H1 (cell line): ENCODE measurements around the gene TTF1. TPM values are rescaled to one million over a fixed set of nuclear protein-coding genes. Genes with fewer than 3 reads are reported as not detected.

ENCODE experiments used
- CTCF ChIA-PET: fragments of 300-600 bp; sonication (Branson Sonifier 250); formaldehyde crosslinking; loops from one replicate; lab custom pipeline; 2021; ENCODE audit not compliant: partially characterized antibody; lab: Charles Lee
- POLR2A ChIA-PET: fragments of 300-600 bp; sonication (Branson Sonifier 250); formaldehyde crosslinking; loops from one replicate; lab custom pipeline; 2021; ENCODE audit warnings: inconsistent platforms; ENCODE audit not compliant: partially characterized antibody; lab: Charles Lee
- DNase-seq, 2 experiments: peaks; one replicate each; pipeline versions ENCODE4 v3.0.0 to v3.0.0-alpha.2; 2010 to 2022; ENCODE audit warnings: low spot score in 2 of 2, low read depth in 1 of 2, mixed read lengths in 1 of 2
- FAIRE-seq: peaks from 2 replicates; lab custom pipeline; 2011; peaks lifted over from hg19 to GRCh38; lab: Jason Lieb, UNC
- H2AFZ ChIP-seq: 2 replicates; pipeline ENCODE4 v1.8.1; 2012; ENCODE audit warnings: low read length, inconsistent platforms
- H2AK5ac ChIP-seq: 2 replicates; pipeline ENCODE4 v1.6.1; 2013; ENCODE audit warnings: low read depth, low read length
- H2BK120ac ChIP-seq: replicated peaks from 2 replicates; pipeline ENCODE3; 2013; ENCODE audit warnings: low read depth, low read length, inconsistent platforms
- H2BK12ac ChIP-seq: 2 replicates; pipeline ENCODE4 v1.6.1; 2013; ENCODE audit warnings: low read depth, low read length
- H2BK15ac ChIP-seq: 2 replicates; pipeline ENCODE4 v1.6.1; 2013; ENCODE audit warnings: low read length
- H2BK20ac ChIP-seq: 2 replicates; pipeline ENCODE4 v1.6.1; 2013; ENCODE audit warnings: low read length
- H2BK5ac ChIP-seq: 2 replicates; pipeline ENCODE4 v1.6.1; 2013; ENCODE audit warnings: low read depth, low read length
- H3K14ac ChIP-seq: 2 replicates; pipeline ENCODE4 v1.6.1; 2013; ENCODE audit warnings: inconsistent platforms; ENCODE audit not compliant: insufficient read length
- H3K18ac ChIP-seq: 2 replicates; pipeline ENCODE4 v1.6.1; 2013; ENCODE audit warnings: low read length; ENCODE audit errors: extremely low read depth
- H3K23ac ChIP-seq: 2 replicates; pipeline ENCODE4 v1.6.1; 2013; ENCODE audit warnings: inconsistent platforms; ENCODE audit not compliant: insufficient read length
- H3K23me2 ChIP-seq: 2 replicates; pipeline ENCODE4 v1.6.1; 2013; ENCODE audit warnings: low read depth, low read length
- H3K27ac ChIP-seq: 2 replicates; pipeline ENCODE4 v1.6.1; 2011; ENCODE audit warnings: low read depth, low read length, inconsistent platforms
- H3K27me3 ChIP-seq, 4 experiments: replicated peaks in 1 of 4; 1 replicate in 1 of 4; 2 replicates in 3 of 4; pipeline versions ENCODE4 v1.6.1 to v1.8.1; 2011 to 2013; ENCODE audit warnings: low read length in 3 of 4, mild to moderate bottlenecking in 3 of 4, inconsistent platforms in 2 of 4, mixed read lengths in 2 of 4, moderate library complexity in 1 of 4; ENCODE audit not compliant: control insufficient read depth in 3 of 4, insufficient read depth in 3 of 4; ENCODE audit errors: extremely low read depth in 1 of 4
- H3K36me3 ChIP-seq, 4 experiments: 2 replicates each; pipeline versions ENCODE4 v1.6.1 to v1.8.1; 2011 to 2013; ENCODE audit warnings: mild to moderate bottlenecking in 4 of 4, low read length in 3 of 4, moderate library complexity in 2 of 4, control low read depth in 1 of 4, inconsistent platforms in 1 of 4; ENCODE audit not compliant: insufficient read depth in 4 of 4, control insufficient read depth in 2 of 4
- H3K4ac ChIP-seq: replicated peaks from 2 replicates; pipeline ENCODE3; 2013; ENCODE audit warnings: low read length, low read depth, mixed read lengths, inconsistent platforms; ENCODE audit not compliant: insufficient read length
- H3K4me1 ChIP-seq, 4 experiments: replicated peaks in 1 of 4; 1 replicate in 1 of 4; 2 replicates in 3 of 4; pipeline versions ENCODE4 v1.6.1 to v1.8.1; 2011 to 2013; ENCODE audit warnings: low read length in 3 of 4, inconsistent platforms in 2 of 4, mixed read lengths in 1 of 4; ENCODE audit not compliant: insufficient read depth in 4 of 4, control insufficient read depth in 3 of 4
- H3K4me2 ChIP-seq, 2 experiments: 2 replicates each; pipeline versions ENCODE4 v1.6.1 to v1.8.1; 2011 to 2013; ENCODE audit warnings: low read depth in 2 of 2, low read length in 2 of 2, control low read depth in 1 of 2, inconsistent platforms in 1 of 2, mild to moderate bottlenecking in 1 of 2; ENCODE audit not compliant: insufficient read depth in 1 of 2
- H3K4me3 ChIP-seq, 4 experiments: fragments of 200-600, 300-600 bp in 1 of 4; sonication (generic), shearing (Covaris generic), sonication (Bioruptor Twin) in 1 of 4; 2 replicates each; pipeline versions ENCODE4 v1.5.1 to v1.8.1; 2011 to 2016; ENCODE audit warnings: low read length in 4 of 4, low read depth in 3 of 4, control low read depth in 2 of 4, inconsistent platforms in 2 of 4, mild to moderate bottlenecking in 2 of 4, mixed read lengths in 1 of 4, moderate library complexity in 1 of 4; ENCODE audit not compliant: insufficient read depth in 2 of 4; ENCODE audit errors: extremely low read depth in 1 of 4
- H3K56ac ChIP-seq: replicated peaks from 2 replicates; pipeline ENCODE3; 2013; ENCODE audit warnings: low read depth, mild to moderate bottlenecking, mixed read lengths, low read length, inconsistent platforms; ENCODE audit not compliant: insufficient read length
- H3K79me1 ChIP-seq: 2 replicates; pipeline ENCODE4 v1.6.1; 2013; ENCODE audit warnings: low read depth, low read length, control low read depth
- H3K79me2 ChIP-seq, 2 experiments: 2 replicates each; pipeline versions ENCODE4 v1.6.1 to v1.8.1; 2012 to 2013; ENCODE audit warnings: low read length in 2 of 2, mild to moderate bottlenecking in 2 of 2, inconsistent platforms in 1 of 2; ENCODE audit not compliant: insufficient read depth in 2 of 2, control insufficient read depth in 1 of 2
- H3K9ac ChIP-seq, 4 experiments: replicated peaks in 1 of 4; 1 replicate in 1 of 4; 2 replicates in 3 of 4; pipeline versions ENCODE4 v1.6.1 to v1.8.1; 2011 to 2013; ENCODE audit warnings: low read depth in 3 of 4, low read length in 3 of 4, control low read depth in 2 of 4, mild to moderate bottlenecking in 2 of 4, moderate library complexity in 2 of 4, inconsistent platforms in 1 of 4; ENCODE audit errors: extremely low read depth in 1 of 4
- H3K9me3 ChIP-seq, 2 experiments: 2 replicates each; pipeline versions ENCODE4 v1.6.1 to v1.8.1; 2012 to 2013; ENCODE audit warnings: mild to moderate bottlenecking in 2 of 2, moderate library complexity in 2 of 2, control low read depth in 1 of 2, inconsistent platforms in 1 of 2, low read depth in 1 of 2, low read length in 1 of 2, mixed read lengths in 1 of 2; ENCODE audit not compliant: insufficient read depth in 2 of 2
- H4K20me1 ChIP-seq, 2 experiments: replicated peaks in 1 of 2; 2 replicates each; pipeline versions ENCODE3 to v1.8.1; 2011 to 2013; ENCODE audit warnings: inconsistent platforms in 2 of 2, low read length in 2 of 2, mild to moderate bottlenecking in 1 of 2; ENCODE audit not compliant: insufficient read depth in 2 of 2, control insufficient read depth in 1 of 2
- H4K5ac ChIP-seq: 2 replicates; pipeline ENCODE4 v1.6.1; 2013; ENCODE audit warnings: low read length, low read depth, mixed read lengths, inconsistent platforms; ENCODE audit not compliant: insufficient read length
- H4K8ac ChIP-seq: 2 replicates; pipeline ENCODE4 v1.8.0; 2013; ENCODE audit warnings: mild to moderate bottlenecking, moderate library complexity, low read length, inconsistent platforms; ENCODE audit not compliant: insufficient read depth; ENCODE audit errors: extremely low read depth
- H4K91ac ChIP-seq: replicated peaks from 2 replicates; pipeline ENCODE3; 2013; ENCODE audit warnings: low read length, mixed read lengths, inconsistent platforms; ENCODE audit not compliant: insufficient read length
- ASH2L ChIP-seq: fragments of 200-600, 300-600 bp; sonication (generic); IDR thresholded peaks from one replicate; pipeline ENCODE4 v1.7.1; 2017; ENCODE audit warnings: low read length
- BCL11A ChIP-seq, 2 experiments: IDR thresholded peaks; one replicate each; pipeline ENCODE4 v1.6.1; 2011; ENCODE audit warnings: low read depth in 2 of 2, low read length in 2 of 2, mild to moderate bottlenecking in 2 of 2
- CHD1 ChIP-seq: IDR thresholded peaks from 2 replicates; pipeline ENCODE4 v1.6.1; 2012; ENCODE audit warnings: low read depth, low read length, improper control_type of control experiment
- CTCF ChIP-seq, 3 experiments: IDR thresholded peaks; 1 replicate in 2 of 3; 2 replicates in 1 of 3; pipeline versions ENCODE4 v1.5.1 to v1.6.1; 2011; ENCODE audit warnings: low read length in 3 of 3, mild to moderate bottlenecking in 3 of 3, inconsistent platforms in 2 of 3, low read depth in 1 of 3, moderate library complexity in 1 of 3; ENCODE audit not compliant: insufficient read depth in 1 of 3; ENCODE audit errors: control extremely low read depth in 1 of 3
- EP300 ChIP-seq, 2 experiments: IDR thresholded peaks; 1 replicate in 1 of 2; 2 replicates in 1 of 2; pipeline ENCODE4 v1.6.1; 2011 to 2012; ENCODE audit warnings: low read depth in 2 of 2, low read length in 2 of 2, mild to moderate bottlenecking in 2 of 2, borderline replicate concordance in 1 of 2, inconsistent platforms in 1 of 2, moderate library complexity in 1 of 2
- HDAC2 ChIP-seq, 2 experiments: fragments of 300-600 bp in 1 of 2; sonication (generic) in 1 of 2; IDR thresholded peaks; 2 replicates each; pipeline ENCODE4 v1.6.1; 2011 to 2012; ENCODE audit warnings: low read depth in 2 of 2, low read length in 2 of 2, mild to moderate bottlenecking in 2 of 2, moderate library complexity in 2 of 2, borderline replicate concordance in 1 of 2, inconsistent platforms in 1 of 2
- PHF8 ChIP-seq: fragments of 200-600 bp; sonication (generic); conservative IDR thresholded peaks from 2 replicates; pipeline ENCODE4 v1.7.1; 2012; ENCODE audit warnings: low read depth, mild to moderate bottlenecking, inconsistent platforms, low read length, moderate library complexity
- POU5F1 ChIP-seq: IDR thresholded peaks from 2 replicates; pipeline ENCODE4 v1.6.1; 2011; ENCODE audit warnings: low read depth, mild to moderate bottlenecking, low read length, moderate library complexity
- SP2 ChIP-seq: IDR thresholded peaks from 2 replicates; pipeline ENCODE4 v1.6.1; 2012; ENCODE audit warnings: mild to moderate bottlenecking, low read length, inconsistent platforms
- TAF1 ChIP-seq: IDR thresholded peaks from 2 replicates; pipeline ENCODE4 v1.6.1; 2011; ENCODE audit warnings: mild to moderate bottlenecking, low read depth, low read length
- TAF7 ChIP-seq: optimal IDR thresholded peaks from 2 replicates; pipeline ENCODE3; 2011; ENCODE audit warnings: low read depth, mild to moderate bottlenecking, inconsistent platforms, low read length, moderate library complexity, borderline replicate concordance
- TEAD4 ChIP-seq: IDR thresholded peaks from 2 replicates; pipeline ENCODE4 v1.6.1; 2012; ENCODE audit warnings: low read depth, low read length, inconsistent platforms, mixed read lengths
- WGBS, 2 experiments: shearing (Covaris generic) in 1 of 2; methylation state at CpG; one replicate each; pipeline versions ENCODE4 v1.1.6 to v1.1.7; 2013 to 2015; ENCODE audit warnings: low lambda C conversion rate in 2 of 2, mixed read lengths in 2 of 2, inconsistent platforms in 1 of 2, low coverage in 1 of 2, missing lambda C conversion rate in 1 of 2; ENCODE audit not compliant: insufficient replicate concordance in 2 of 2, insufficient coverage in 1 of 2, insufficient read length in 1 of 2; ENCODE audit errors: extremely low coverage in 1 of 2, missing lambda C conversion rate in 1 of 2; 5-methylcytosine and 5-hydroxymethylcytosine counted together
- polyA plus RNA-seq, 7 experiments: library from polyadenylated mRNA; depleted of rRNA in 3 of 7; stranded (reverse) in 5 of 7; unstranded in 2 of 7; fragments of >200 nt in 5 of 7; fragments of 200-250 nt in 2 of 7; gene quantifications; 1 replicate in 5 of 7; 2 replicates in 1 of 7; 4 replicates in 1 of 7; pipeline versions ENCODE4 v1.2.1 to v1.2.3, GENCODE V29; 2011 to 2013; ENCODE audit warnings: missing spikeins in 2 of 7, mixed read lengths in 2 of 7
- total RNA-seq: library from RNA; stranded (reverse); fragmentation: NEBNext Ultra II Directional; extraction: Animal tissue kit (Norgen Biotek cat#: 25700); gene quantifications from 2 replicates; pipeline ENCODE4 v1.2.1, GENCODE V29; 2021

The TTF1 gene
- total and polyA plus RNA-seq, 2 of the 8 experiments (the other 6 are each of a cell fraction or from before 2014, with no cell fraction given): 7.8 to 22.2 TPM

- H3K4me2 ChIP-seq: no peak overlapping the region
- no peak overlapping the region for H2BK5ac ChIP-seq
- H4K20me1 ChIP-seq: peaks cover 0 to 2% of the 10 kb centered on the region in 2 experiments
- H3K18ac ChIP-seq: no peak overlapping the region
- H4K5ac ChIP-seq: no peak overlapping the region
- H3K9ac ChIP-seq: no peak overlapping the region
- no peak overlapping the region for H3K4ac ChIP-seq
- ChIA-PET POLR2A (no interaction called here), CTCF (no interaction called here)
- H2BK12ac ChIP-seq: no peak overlapping the region
- no peak overlapping the region for H2AFZ ChIP-seq
- 96% methylated on average over 3 of the region's 3 CpGs; no CpG with 5 or more reads in 1 of the 2 experiments for WGBS, 2 experiments
- H4K8ac ChIP-seq: no peak overlapping the region
- H3K4me3 ChIP-seq: no peak overlapping the region
- H2BK120ac ChIP-seq: no peak overlapping the region
- no peak overlapping the region for H2AK5ac ChIP-seq
- H4K91ac ChIP-seq: no peak overlapping the region
- no peak overlapping the region for H2BK15ac ChIP-seq
- H3K23me2 ChIP-seq: no peaks in the 10 kb centered on the region
- H2BK20ac ChIP-seq: no peak overlapping the region
- H3K36me3 ChIP-seq: peaks cover 9 to 82% (median 54%) of the 10 kb centered on the region in 4 experiments
- DNase-seq (no peak), FAIRE-seq (no peak)
- H3K27me3 ChIP-seq: no peaks in the 10 kb centered on the region
- H3K56ac ChIP-seq: no peak overlapping the region
- H3K79me2 ChIP-seq: no peaks in the 10 kb centered on the region
- no peak overlapping the region for H3K14ac ChIP-seq
- H3K9me3 ChIP-seq: no peaks in the 10 kb centered on the region
- no peak overlapping the region for H3K27ac ChIP-seq
- no peak overlapping the region for H3K23ac ChIP-seq
- no peaks in the 10 kb centered on the region for H3K4me1 ChIP-seq
- H3K79me1 ChIP-seq: no peaks in the 10 kb centered on the region
- TF ChIP-seq CHD1: no peak
- TF ChIP-seq TAF7: no peak
- TF ChIP-seq TEAD4: no peak
- TF ChIP-seq EP300 (IDR thresholded peaks at IDR 0.05; ENCODE audit: borderline replicate concordance in 1 of 2, low read depth in 2 of 2, low read length in 2 of 2): no peak
- no peak for TF ChIP-seq CTCF (IDR thresholded peaks at IDR 0.05; ENCODE audit: control extremely low read depth in 1 of 3, insufficient read depth in 1 of 3, low read depth in 1 of 3, low read length in 3 of 3)
- TF ChIP-seq HDAC2 (IDR thresholded peaks at IDR 0.05; ENCODE audit: borderline replicate concordance in 1 of 2, low read depth in 2 of 2, low read length in 2 of 2): no peak
- no peak for TF ChIP-seq SP2
- TF ChIP-seq POU5F1: no peak
- TF ChIP-seq PHF8: no peak
- TF ChIP-seq ASH2L: no peak
- no peak for TF ChIP-seq TAF1
- no peak for TF ChIP-seq BCL11A (IDR thresholded peaks at IDR 0.05; ENCODE audit: low read depth in 2 of 2, low read length in 2 of 2)
These were observed 72.3 kb downstream of the TTF1 start for GRCh38 chr9:132334364-132334763.
